ENCODE results near the gene OR51B2.
"Not testable (repeated sequence)": the region's sequence is repeated elsewhere in the genome, so short reads cannot be mapped to it uniquely, and the experiment has no call there.

DNA sequence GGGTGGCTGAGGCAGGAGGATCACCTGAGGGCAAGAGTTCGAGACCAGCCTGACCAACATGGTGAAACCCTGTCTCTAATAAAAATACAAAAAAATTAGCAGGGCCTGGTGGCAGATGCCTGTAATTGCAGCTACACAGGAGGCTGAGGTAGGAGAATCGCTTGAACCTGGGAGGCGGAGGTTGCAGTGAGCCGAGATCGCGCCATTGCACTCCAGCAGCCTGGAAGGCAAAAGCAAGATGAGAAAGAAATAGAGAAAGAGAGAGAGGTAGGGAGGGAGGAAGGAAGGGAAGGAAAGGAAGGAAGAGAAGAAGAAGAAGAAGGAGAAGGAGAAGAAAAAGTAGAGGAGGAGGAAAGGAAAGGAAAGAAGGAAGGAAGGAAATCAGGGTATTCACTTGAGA is 42.3 kb upstream of the OR51B2 start:
- TF ChIP-seq CTCF (IDR thresholded peaks at IDR 0.05 in 2 of 3, conservative IDR thresholded peaks at IDR 0.05 in 1 of 3; ENCODE audit: control insufficient read depth in 2 of 3, extremely low read depth in 1 of 3, insufficient read depth in 1 of 3, low read depth in 3 of 3, low read length in 3 of 3); SMC3 (IDR thresholded peaks at IDR 0.05; ENCODE audit: borderline replicate concordance, low read length); NBN (IDR thresholded peaks at IDR 0.05); ZZZ3 (IDR thresholded peaks at IDR 0.05; ENCODE audit: control insufficient read depth, insufficient read length, low read depth); SPI1 (IDR thresholded peaks at IDR 0.05; ENCODE audit: borderline replicate concordance, insufficient read depth, low read depth, low read length); RELA (IDR thresholded peaks at IDR 0.05; ENCODE audit: borderline replicate concordance, partially characterized antibody); ASH2L (IDR thresholded peaks at IDR 0.05; ENCODE audit: borderline replicate concordance, low read depth); MXI1 (IDR thresholded peaks at IDR 0.05; ENCODE audit: low read depth, low read length); NR2C2 (IDR thresholded peaks at IDR 0.05; ENCODE audit: borderline replicate concordance, control insufficient read depth, insufficient read length, low read depth); KAT2A (conservative IDR thresholded peaks at IDR 0.05; ENCODE audit: control insufficient read depth, low read depth, low read length); POLR2AphosphoS5 (IDR thresholded peaks at IDR 0.05; ENCODE audit: low read length); TAF1 (IDR thresholded peaks at IDR 0.05; ENCODE audit: borderline replicate concordance, low read depth, low read length): not testable (repeated sequence)
- TF ChIP-seq, protein P1, sequence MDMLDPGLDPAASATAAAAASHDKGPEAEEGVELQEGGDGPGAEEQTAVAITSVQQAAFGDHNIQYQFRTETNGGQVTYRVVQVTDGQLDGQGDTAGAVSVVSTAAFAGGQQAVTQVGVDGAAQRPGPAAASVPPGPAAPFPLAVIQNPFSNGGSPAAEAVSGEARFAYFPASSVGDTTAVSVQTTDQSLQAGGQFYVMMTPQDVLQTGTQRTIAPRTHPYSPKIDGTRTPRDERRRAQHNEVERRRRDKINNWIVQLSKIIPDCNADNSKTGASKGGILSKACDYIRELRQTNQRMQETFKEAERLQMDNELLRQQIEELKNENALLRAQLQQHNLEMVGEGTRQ (IDR thresholded peaks at IDR 0.05; ENCODE audit: borderline replicate concordance, low read depth, low read length), result not testable (repeated sequence)

Data from GM12878 (cell line).